HepG2 (cell line): ENCODE measurements around the gene HECTD2. TPM values are rescaled to one million over a fixed set of nuclear protein-coding genes. Genes with fewer than 3 reads are reported as not detected.

ENCODE experiments used
- ATAC-seq: fragments of 200-7000 bp; cut with Tn5 transposase; 3 replicates; pipeline ENCODE4 v1.9.1; 2020; ENCODE audit warnings: mild to moderate bottlenecking, moderate library complexity
- BruUV-seq: library from RNA; stranded (reverse); fragments of 400-500 nt; replicated peaks from 2 replicates; lab custom pipeline; 2021; lab: Mats Ljungman, UMichigan
- CTCF ChIA-PET: fragments of 300-600 bp; formaldehyde crosslinking; extraction: SDS; loops from one replicate; lab custom pipeline; 2021; ENCODE audit warnings: low total read pairs, inconsistent platforms, low intra/inter-chr PET ratio; lab: Yijun Ruan, JAX
- POLR2A ChIA-PET: fragments of 350-600 bp; sonication (Branson Sonifier 250); formaldehyde crosslinking; loops from one replicate; lab custom pipeline; 2020; ENCODE audit warnings: antibody characterized with exemption, inconsistent platforms; lab: Yijun Ruan, JAX
- DNase-seq: peaks from one replicate; pipeline ENCODE4 v3.0.0-alpha.2; 2015; ENCODE audit warnings: low spot score
- FAIRE-seq: peaks from 3 replicates; lab custom pipeline; 2011; peaks lifted over from hg19 to GRCh38; lab: Jason Lieb, UNC
- H2AFZ ChIP-seq: one replicate; pipeline ENCODE4 v1.6.1; 2011; ENCODE audit warnings: low read length, inconsistent platforms
- H3K27ac ChIP-seq: fragments of 300-600 bp; 3 replicates; pipeline ENCODE4 v1.8.0; 2011; ENCODE audit warnings: mixed run types, mild to moderate bottlenecking, mixed read lengths, low read length, inconsistent platforms; ENCODE audit not compliant: insufficient read depth; ENCODE audit errors: extremely low read length
- H3K27me3 ChIP-seq, 2 experiments: fragments of 200-600 bp in 1 of 2; 2 replicates in 1 of 2; 3 replicates in 1 of 2; pipeline versions ENCODE4 v1.6.0 to v1.8.0; 2011; ENCODE audit warnings: low read length in 2 of 2, mild to moderate bottlenecking in 2 of 2, moderate library complexity in 2 of 2, inconsistent platforms in 1 of 2; ENCODE audit not compliant: insufficient read depth in 2 of 2, control insufficient read depth in 1 of 2
- H3K36me3 ChIP-seq, 2 experiments: fragments of 200-600 bp in 1 of 2; replicated peaks in 1 of 2; 2 replicates in 1 of 2; 3 replicates in 1 of 2; pipeline versions ENCODE4 v1.5.1 to v1.8.0; 2011; ENCODE audit warnings: low read length in 2 of 2, inconsistent platforms in 1 of 2; ENCODE audit not compliant: insufficient read depth in 2 of 2, control insufficient read depth in 1 of 2
- H3K4me1 ChIP-seq: 2 replicates; pipeline ENCODE4 v1.5.1; 2012; ENCODE audit warnings: low read length, inconsistent platforms; ENCODE audit not compliant: insufficient read depth
- H3K4me2 ChIP-seq: 2 replicates; pipeline ENCODE4 v1.6.0; 2011; ENCODE audit warnings: low read depth, low read length, inconsistent platforms
- H3K4me3 ChIP-seq, 3 experiments: fragments of 200-600 bp in 1 of 3; sonication (generic), shearing (Covaris generic) in 1 of 3; replicated peaks in 1 of 3; 2 replicates each; pipeline ENCODE4 v1.5.1; 2011 to 2016; ENCODE audit warnings: low read length in 3 of 3, inconsistent platforms in 2 of 3, low read depth in 2 of 3, mild to moderate bottlenecking in 2 of 3, control low read depth in 1 of 3, mixed read lengths in 1 of 3; ENCODE audit not compliant: insufficient read depth in 1 of 3
- H3K79me2 ChIP-seq: one replicate; pipeline ENCODE4 v1.6.1; 2011; ENCODE audit warnings: low read length, inconsistent platforms; ENCODE audit not compliant: insufficient read depth
- H3K9ac ChIP-seq: 2 replicates; pipeline ENCODE4 v1.6.0; 2011; ENCODE audit warnings: mild to moderate bottlenecking, low read depth, low read length, inconsistent platforms; ENCODE audit not compliant: insufficient read depth
- H3K9me3 ChIP-seq: 2 replicates; pipeline ENCODE4 v1.5.1; 2012; ENCODE audit warnings: mild to moderate bottlenecking, low read length
- H4K20me1 ChIP-seq: 2 replicates; pipeline ENCODE4 v1.6.0; 2011; ENCODE audit warnings: inconsistent platforms, mild to moderate bottlenecking, low read length, moderate library complexity; ENCODE audit not compliant: insufficient read depth
- FOXA1 ChIP-seq, 2 experiments: fragments of 450-650 bp in 1 of 2; sonication (generic) in 1 of 2; formaldehyde crosslinking in 1 of 2; IDR thresholded peaks; 2 replicates each; pipeline versions ENCODE4 v1.4.0 to v1.6.1; 2016 to 2020; ENCODE audit warnings: missing genetic modification reagents in 1 of 2
- FOXA3 ChIP-seq: IDR thresholded peaks from 2 replicates; pipeline ENCODE4 v1.6.1; 2016; ENCODE audit warnings: missing genetic modification reagents, missing compliant biosample characterization
- GABPB1 ChIP-seq: IDR thresholded peaks from 2 replicates; pipeline ENCODE4 v1.6.1; 2016; ENCODE audit warnings: mild to moderate bottlenecking, missing genetic modification reagents, moderate library complexity, missing compliant biosample characterization
- HNF4G ChIP-seq, 2 experiments: sonication (generic) in 1 of 2; formaldehyde crosslinking in 1 of 2; IDR thresholded peaks; 2 replicates each; pipeline versions ENCODE4 v1.4.0 to v1.6.1; 2011 to 2020; ENCODE audit warnings: borderline replicate concordance in 2 of 2, low read depth in 2 of 2, mild to moderate bottlenecking in 2 of 2, low read length in 1 of 2, missing genetic modification reagents in 1 of 2, moderate library complexity in 1 of 2
- KDM6A ChIP-seq: IDR thresholded peaks from 2 replicates; pipeline ENCODE4 v1.6.1; 2016; ENCODE audit warnings: low read depth
- NFYB ChIP-seq: sonication (generic); formaldehyde crosslinking; IDR thresholded peaks from 2 replicates; pipeline ENCODE4 v1.4.0; 2020; ENCODE audit warnings: missing genetic modification reagents
- NFYC ChIP-seq: IDR thresholded peaks from 2 replicates; pipeline ENCODE4 v1.6.1; 2016; ENCODE audit warnings: missing genetic modification reagents, missing compliant biosample characterization
- POLR2AphosphoS5 ChIP-seq: IDR thresholded peaks from 2 replicates; pipeline ENCODE4 v1.6.1; 2012; ENCODE audit warnings: low read depth, low read length
- SMC3 ChIP-seq: IDR thresholded peaks from 2 replicates; pipeline ENCODE4 v1.6.1; 2011; ENCODE audit warnings: low read length, improper control_type of control experiment
- STAG1 ChIP-seq: sonication (generic); formaldehyde crosslinking; IDR thresholded peaks from 2 replicates; pipeline ENCODE4 v1.4.0; 2020; ENCODE audit warnings: missing genetic modification reagents
- ZNF34 ChIP-seq: sonication (generic); formaldehyde crosslinking; IDR thresholded peaks from 2 replicates; pipeline ENCODE4 v1.4.0; 2020; ENCODE audit warnings: mild to moderate bottlenecking, missing genetic modification reagents, borderline replicate concordance
- ZNF737 ChIP-seq: sonication (generic); formaldehyde crosslinking; IDR thresholded peaks from 2 replicates; pipeline ENCODE4 v1.5.0; 2020; ENCODE audit warnings: missing genetic modification reagents, mild to moderate bottlenecking, borderline replicate concordance
- WGBS: methylation state at CpG from one replicate; pipeline ENCODE4 v1.1.6; 2017; ENCODE audit warnings: low lambda C conversion rate; 5-methylcytosine and 5-hydroxymethylcytosine counted together
- in situ Hi-C: cut with HindIII; loops from 2 replicates; pipeline ENCODE4 v1.10.0; 2017; ENCODE audit warnings: low pct_unique_long_range_greater_than_20kb; ENCODE audit not compliant: extremely low pct_ligation_motif_present
- intact Hi-C: fragments of 100-400 bp; cut with micrococcal nuclease; formaldehyde crosslinking; loops from one replicate; pipeline ENCODE4 v1.10.0; 2022; ENCODE audit not compliant: unreplicated experiment
- polyA plus RNA-seq, 8 experiments: library from polyadenylated mRNA; depleted of rRNA in 3 of 8; stranded (reverse) in 7 of 8; unstranded in 1 of 8; fragments of >200 nt; fragmentation: Illumina TruSeq in 4 of 8; extraction: Trizol in 4 of 8; gene quantifications; 2 replicates each; pipeline versions ENCODE4 v1.2.1 to v1.2.3, GENCODE V29; 2011 to 2016; ENCODE audit warnings: low read depth in 4 of 8, missing spikeins in 1 of 8, mixed read lengths in 1 of 8; ENCODE audit not compliant: insufficient read depth in 1 of 8
- total RNA-seq, 5 experiments: library from RNA; depleted of rRNA; stranded (reverse); fragments of >200 nt; fragmentation: Illumina TruSeq; extraction: Trizol; gene quantifications; 2 replicates each; pipeline ENCODE4 v1.2.3, GENCODE V29; 2016; ENCODE audit warnings: low read depth in 1 of 5
- TF ChIP-seq, protein P1 (sequence below): sonication (generic); formaldehyde crosslinking; IDR thresholded peaks from 2 replicates; pipeline ENCODE4 v1.5.0; 2020; ENCODE audit warnings: missing genetic modification reagents
- TF ChIP-seq, protein P2 (sequence below): IDR thresholded peaks from 2 replicates; pipeline ENCODE4 v1.6.1; 2012; ENCODE audit warnings: low read depth, low read length, improper control_type of control experiment
- TF ChIP-seq, protein P3 (sequence below): sonication (generic); formaldehyde crosslinking; IDR thresholded peaks from 2 replicates; pipeline ENCODE4 v1.4.0; 2020; ENCODE audit warnings: missing genetic modification reagents, borderline replicate concordance
- TF ChIP-seq, protein P4 (sequence below): sonication (generic); formaldehyde crosslinking; IDR thresholded peaks from 2 replicates; pipeline ENCODE4 v1.4.0; 2020; ENCODE audit warnings: missing genetic modification reagents, borderline replicate concordance

Gene HECTD2
- total and polyA plus RNA-seq, 2 of the 13 experiments (the other 11 are each of a cell fraction or from before 2014, with no cell fraction given), result 3.2 to 5.2 TPM

DNA sequence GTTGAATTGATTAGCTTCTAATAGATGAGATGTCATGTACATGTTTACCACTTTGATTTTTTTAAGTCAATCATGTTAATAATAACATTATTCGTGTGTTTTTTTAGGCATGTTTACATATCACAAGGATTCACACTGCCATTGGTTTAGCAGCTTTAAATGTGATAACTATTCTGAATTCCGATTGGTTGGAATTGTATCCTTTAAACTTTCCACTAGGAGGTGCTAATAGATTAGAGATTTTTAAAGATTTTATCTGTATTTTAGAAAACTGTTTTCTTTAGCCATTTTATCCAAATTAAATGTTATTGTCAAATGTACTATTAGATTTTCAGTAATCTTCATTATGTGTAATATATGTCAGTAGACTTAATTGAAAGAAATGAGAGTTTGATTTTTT, 83.2 kb downstream of the HECTD2 start:
- no peaks in the 10 kb centered on the region for H3K9me3 ChIP-seq
- ChIA-PET POLR2A (interaction anchor here (1.4 kb wide), 1 partner anchor 139 kb away, joined by 6 read pairs; the partner anchor contains the start of gene PPP1R3C), CTCF (interaction anchor here (0.9 to 4.9 kb wide), 5 partner anchors 58 to 419 kb away, joined by 4 to 40 read pairs (median 6); partner anchors contain the start of gene PPP1R3C)
- intact Hi-C loops, result loop anchor here (1.0 to 10.0 kb wide), 3 partner anchors 59 to 251 kb away; no protein-coding TSS in a partner anchor
- DNase-seq (peak; percentile 41), FAIRE-seq (peak; percentile 52), ATAC-seq (peak; percentile 50; the same call in 2 of the 3 replicates)
- H2AFZ ChIP-seq, result no peak overlapping the region
- H3K79me2 ChIP-seq, result no peaks in the 10 kb centered on the region
- WGBS, result 24% methylated on average over 2 of the region's 2 CpGs
- H3K27me3 ChIP-seq, result no peaks in the 10 kb centered on the region
- no peak overlapping the region for H3K4me2 ChIP-seq
- H3K9ac ChIP-seq, result no peak overlapping the region
- no peak overlapping the region for H3K4me3 ChIP-seq
- BruUV-seq, result no TSS peak
- no peaks in the 10 kb centered on the region for H4K20me1 ChIP-seq
- H3K4me1 ChIP-seq, result no peaks in the 10 kb centered on the region
- no peaks in the 10 kb centered on the region for H3K36me3 ChIP-seq
- in situ Hi-C loops, result no loop called here
- no peak overlapping the region for H3K27ac ChIP-seq
- TF ChIP-seq, protein P1, sequence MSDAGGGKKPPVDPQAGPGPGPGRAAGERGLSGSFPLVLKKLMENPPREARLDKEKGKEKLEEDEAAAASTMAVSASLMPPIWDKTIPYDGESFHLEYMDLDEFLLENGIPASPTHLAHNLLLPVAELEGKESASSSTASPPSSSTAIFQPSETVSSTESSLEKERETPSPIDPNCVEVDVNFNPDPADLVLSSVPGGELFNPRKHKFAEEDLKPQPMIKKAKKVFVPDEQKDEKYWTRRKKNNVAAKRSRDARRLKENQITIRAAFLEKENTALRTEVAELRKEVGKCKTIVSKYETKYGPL (CRISPR knock-in tag), result no peak
- TF ChIP-seq KDM6A (no peak), SMC3 (peak; percentile 46), HNF4G (IDR thresholded peaks at IDR 0.05; ENCODE audit: borderline replicate concordance, low read depth, low read length) (no peak), HNF4G (CRISPR knock-in tag; IDR thresholded peaks at IDR 0.05; ENCODE audit: borderline replicate concordance, low read depth) (no peak), FOXA3 (CRISPR knock-in tag) (peak; percentile 41; the same call in 1 of the 2 replicates), ZNF34 (CRISPR knock-in tag) (no peak), ZNF737 (CRISPR knock-in tag) (no peak), NFYB (CRISPR knock-in tag) (peak; percentile 58; the same call in 1 of the 2 replicates), FOXA1 (IDR thresholded peaks at IDR 0.05) (no peak), FOXA1 (CRISPR knock-in tag; IDR thresholded peaks at IDR 0.05) (peak; percentile 58), POLR2AphosphoS5 (no peak), NFYC (CRISPR knock-in tag) (peak; percentile 74), STAG1 (CRISPR knock-in tag) (peak; percentile 69), GABPB1 (CRISPR knock-in tag) (no peak)
- TF ChIP-seq, protein P2, sequence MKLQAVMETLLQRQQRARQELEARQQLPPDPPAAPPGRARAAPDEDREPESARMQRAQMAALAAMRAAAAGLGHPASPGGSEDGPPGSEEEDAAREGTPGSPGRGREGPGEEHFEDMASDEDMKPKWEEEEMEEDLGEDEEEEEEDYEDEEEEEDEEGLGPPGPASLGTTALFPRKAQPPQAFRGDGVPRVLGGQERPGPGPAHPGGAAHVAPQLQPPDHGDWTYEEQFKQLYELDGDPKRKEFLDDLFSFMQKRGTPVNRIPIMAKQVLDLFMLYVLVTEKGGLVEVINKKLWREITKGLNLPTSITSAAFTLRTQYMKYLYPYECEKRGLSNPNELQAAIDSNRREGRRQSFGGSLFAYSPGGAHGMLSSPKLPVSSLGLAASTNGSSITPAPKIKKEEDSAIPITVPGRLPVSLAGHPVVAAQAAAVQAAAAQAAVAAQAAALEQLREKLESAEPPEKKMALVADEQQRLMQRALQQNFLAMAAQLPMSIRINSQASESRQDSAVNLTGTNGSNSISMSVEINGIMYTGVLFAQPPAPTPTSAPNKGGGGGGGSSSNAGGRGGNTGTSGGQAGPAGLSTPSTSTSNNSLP, result peak; percentile 47; the same call in 1 of the 2 replicates
- TF ChIP-seq, protein P3, sequence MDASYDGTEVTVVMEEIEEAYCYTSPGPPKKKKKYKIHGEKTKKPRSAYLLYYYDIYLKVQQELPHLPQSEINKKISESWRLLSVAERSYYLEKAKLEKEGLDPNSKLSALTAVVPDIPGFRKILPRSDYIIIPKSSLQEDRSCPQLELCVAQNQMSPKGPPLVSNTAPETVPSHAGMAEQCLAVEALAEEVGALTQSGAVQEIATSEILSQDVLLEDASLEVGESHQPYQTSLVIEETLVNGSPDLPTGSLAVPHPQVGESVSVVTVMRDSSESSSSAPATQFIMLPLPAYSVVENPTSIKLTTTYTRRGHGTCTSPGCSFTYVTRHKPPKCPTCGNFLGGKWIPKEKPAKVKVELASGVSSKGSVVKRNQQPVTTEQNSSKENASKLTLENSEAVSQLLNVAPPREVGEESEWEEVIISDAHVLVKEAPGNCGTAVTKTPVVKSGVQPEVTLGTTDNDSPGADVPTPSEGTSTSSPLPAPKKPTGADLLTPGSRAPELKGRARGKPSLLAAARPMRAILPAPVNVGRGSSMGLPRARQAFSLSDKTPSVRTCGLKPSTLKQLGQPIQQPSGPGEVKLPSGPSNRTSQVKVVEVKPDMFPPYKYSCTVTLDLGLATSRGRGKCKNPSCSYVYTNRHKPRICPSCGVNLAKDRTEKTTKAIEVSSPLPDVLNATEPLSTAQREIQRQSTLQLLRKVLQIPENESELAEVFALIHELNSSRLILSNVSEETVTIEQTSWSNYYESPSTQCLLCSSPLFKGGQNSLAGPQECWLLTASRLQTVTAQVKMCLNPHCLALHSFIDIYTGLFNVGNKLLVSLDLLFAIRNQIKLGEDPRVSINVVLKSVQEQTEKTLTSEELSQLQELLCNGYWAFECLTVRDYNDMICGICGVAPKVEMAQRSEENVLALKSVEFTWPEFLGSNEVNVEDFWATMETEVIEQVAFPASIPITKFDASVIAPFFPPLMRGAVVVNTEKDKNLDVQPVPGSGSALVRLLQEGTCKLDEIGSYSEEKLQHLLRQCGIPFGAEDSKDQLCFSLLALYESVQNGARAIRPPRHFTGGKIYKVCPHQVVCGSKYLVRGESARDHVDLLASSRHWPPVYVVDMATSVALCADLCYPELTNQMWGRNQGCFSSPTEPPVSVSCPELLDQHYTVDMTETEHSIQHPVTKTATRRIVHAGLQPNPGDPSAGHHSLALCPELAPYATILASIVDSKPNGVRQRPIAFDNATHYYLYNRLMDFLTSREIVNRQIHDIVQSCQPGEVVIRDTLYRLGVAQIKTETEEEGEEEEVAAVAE (CRISPR knock-in tag), result peak; percentile 97
- TF ChIP-seq, protein P4, sequence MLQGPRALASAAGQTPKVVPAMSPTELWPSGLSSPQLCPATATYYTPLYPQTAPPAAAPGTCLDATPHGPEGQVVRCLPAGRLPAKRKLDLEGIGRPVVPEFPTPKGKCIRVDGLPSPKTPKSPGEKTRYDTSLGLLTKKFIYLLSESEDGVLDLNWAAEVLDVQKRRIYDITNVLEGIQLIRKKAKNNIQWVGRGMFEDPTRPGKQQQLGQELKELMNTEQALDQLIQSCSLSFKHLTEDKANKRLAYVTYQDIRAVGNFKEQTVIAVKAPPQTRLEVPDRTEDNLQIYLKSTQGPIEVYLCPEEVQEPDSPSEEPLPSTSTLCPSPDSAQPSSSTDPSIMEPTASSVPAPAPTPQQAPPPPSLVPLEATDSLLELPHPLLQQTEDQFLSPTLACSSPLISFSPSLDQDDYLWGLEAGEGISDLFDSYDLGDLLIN (CRISPR knock-in tag), result no peak
